Mesendoderm (in vitro differentiated cells): ENCODE measurements around the gene ITPRID2.

Experiments used
- DNase-seq: peaks from one replicate; pipeline ENCODE4 v3.0.0; 2013
- H2AK5ac ChIP-seq: 2 replicates; pipeline ENCODE4 v1.6.1; 2013; ENCODE audit warnings: low read length, inconsistent platforms
- H2BK120ac ChIP-seq: 2 replicates; pipeline ENCODE4 v1.6.1; 2013; ENCODE audit warnings: low read depth, mild to moderate bottlenecking, low read length, moderate library complexity, mixed read lengths
- H2BK15ac ChIP-seq: replicated peaks from 2 replicates; pipeline ENCODE4 v1.6.1; 2013; ENCODE audit warnings: low read depth, mild to moderate bottlenecking, moderate library complexity
- H2BK5ac ChIP-seq: 2 replicates; pipeline ENCODE4 v1.6.1; 2013; ENCODE audit warnings: low read length, inconsistent platforms
- H3K18ac ChIP-seq: 2 replicates; pipeline ENCODE4 v1.6.1; 2013; ENCODE audit warnings: mild to moderate bottlenecking, low read length, mixed read lengths
- H3K23ac ChIP-seq: one replicate; pipeline ENCODE4 v1.6.1; 2013; ENCODE audit warnings: low read length
- H3K27ac ChIP-seq: 2 replicates; pipeline ENCODE4 v1.5.1; 2013; ENCODE audit warnings: low read depth, mild to moderate bottlenecking, inconsistent platforms, low read length, moderate library complexity
- H3K27me3 ChIP-seq: 2 replicates; pipeline ENCODE4 v1.6.1; 2013; ENCODE audit warnings: low read length, control low read depth, mild to moderate bottlenecking, inconsistent platforms; ENCODE audit not compliant: insufficient read depth, poor library complexity
- H3K36me3 ChIP-seq: 2 replicates; pipeline ENCODE4 v1.6.1; 2013; ENCODE audit warnings: low read length, inconsistent platforms; ENCODE audit not compliant: control insufficient read depth, insufficient read depth
- H3K4ac ChIP-seq: one replicate; pipeline ENCODE4 v1.6.1; 2013; ENCODE audit warnings: low read depth, mild to moderate bottlenecking, low read length, moderate library complexity
- H3K4me1 ChIP-seq: 2 replicates; pipeline ENCODE4 v1.6.1; 2013; ENCODE audit warnings: low read depth, low read length, inconsistent platforms; ENCODE audit not compliant: control insufficient read depth
- H3K4me2 ChIP-seq: 2 replicates; pipeline ENCODE4 v1.6.1; 2013; ENCODE audit warnings: low read length
- H3K4me3 ChIP-seq: 2 replicates; pipeline ENCODE4 v1.5.1; 2013; ENCODE audit warnings: mild to moderate bottlenecking, low read length
- H3K56ac ChIP-seq: one replicate; pipeline ENCODE4 v1.6.1; 2013; ENCODE audit warnings: low read length
- H3K79me1 ChIP-seq: 2 replicates; pipeline ENCODE4 v1.6.1; 2013; ENCODE audit warnings: low read length, inconsistent platforms
- H3K79me2 ChIP-seq: 2 replicates; pipeline ENCODE4 v1.6.1; 2013; ENCODE audit warnings: mild to moderate bottlenecking, low read length; ENCODE audit not compliant: control insufficient read depth, insufficient read depth
- H3K9ac ChIP-seq: 2 replicates; pipeline ENCODE4 v1.6.1; 2013; ENCODE audit warnings: low read length, inconsistent platforms
- H4K5ac ChIP-seq: one replicate; pipeline ENCODE4 v1.6.1; 2013; ENCODE audit warnings: low read length
- H4K8ac ChIP-seq: one replicate; pipeline ENCODE4 v1.6.1; 2013; ENCODE audit warnings: low read depth, mild to moderate bottlenecking, control low read depth, low read length, moderate library complexity
- WGBS: extraction: QIAGEN DNeasy Blood & Tissue Kit; methylation state at CpG from one replicate; pipeline ENCODE4 v1.1.7; 2013; ENCODE audit warnings: low lambda C conversion rate, missing lambda C conversion rate; ENCODE audit not compliant: insufficient coverage; ENCODE audit errors: extremely low coverage; 5-methylcytosine and 5-hydroxymethylcytosine counted together

ITPRID2 gene

GRCh38 chr2:181858600-181858999, 32.9 kb upstream of the ITPRID2 start:
- no peak for DNase-seq

GRCh38 chr2:181859123-181859522, 32.4 kb upstream of the ITPRID2 start:
- H2BK120ac ChIP-seq: no peak overlapping the region
- no peak overlapping the region for H3K4me3 ChIP-seq
- H3K56ac ChIP-seq: no peak overlapping the region
- H4K5ac ChIP-seq: no peak overlapping the region
- H3K27ac ChIP-seq: no peak overlapping the region
- H3K4ac ChIP-seq: no peak overlapping the region
- no peak overlapping the region for H3K23ac ChIP-seq
- H3K4me2 ChIP-seq: no peak overlapping the region
- no peak overlapping the region for H3K18ac ChIP-seq
- no peak overlapping the region for H2BK15ac ChIP-seq
- H2AK5ac ChIP-seq: no peak overlapping the region
- no peak overlapping the region for H4K8ac ChIP-seq
- H3K36me3 ChIP-seq: no peaks in the 10 kb centered on the region
- H3K79me2 ChIP-seq: no peaks in the 10 kb centered on the region
- no peak for DNase-seq
- H3K9ac ChIP-seq: no peak overlapping the region
- H3K79me1 ChIP-seq: no peaks in the 10 kb centered on the region
- H2BK5ac ChIP-seq: no peak overlapping the region
- no peaks in the 10 kb centered on the region for H3K27me3 ChIP-seq
- H3K4me1 ChIP-seq: no peaks in the 10 kb centered on the region
- no CpG with 5 or more reads among the region's 1 CpG for WGBS

More at GRCh38 chr2:181858600-181858999, 32.9 kb upstream of the ITPRID2 start:
- Histone ChIP-seq H3K79me2 (no peaks in the 10 kb centered on the region), H3K36me3 (no peaks in the 10 kb centered on the region), H3K4me2 (no peak overlapping the region), H2BK15ac (no peak overlapping the region), H3K27ac (no peak overlapping the region), H2AK5ac (no peak overlapping the region), H3K18ac (no peak overlapping the region), H3K9ac (no peak overlapping the region), H3K4me1 (no peaks in the 10 kb centered on the region), H3K79me1 (no peaks in the 10 kb centered on the region), H3K23ac (no peak overlapping the region), H4K8ac (no peak overlapping the region), H3K27me3 (no peaks in the 10 kb centered on the region), H2BK120ac (no peak overlapping the region), H3K56ac (no peak overlapping the region), H3K4me3 (no peak overlapping the region), H2BK5ac (no peak overlapping the region), H3K4ac (no peak overlapping the region), H4K5ac (no peak overlapping the region)
- no CpG with 5 or more reads among the region's 2 CpGs for WGBS

GRCh38 chr2:181859803-181860202, 31.7 kb upstream of the ITPRID2 start:
- H3K36me3 ChIP-seq: no peaks in the 10 kb centered on the region
- no peak overlapping the region for H4K5ac ChIP-seq
- H3K27me3 ChIP-seq: no peaks in the 10 kb centered on the region
- H3K79me1 ChIP-seq: no peaks in the 10 kb centered on the region
- no peak for DNase-seq
- no peak overlapping the region for H3K9ac ChIP-seq
- H3K4me3 ChIP-seq: no peak overlapping the region
- H3K4ac ChIP-seq: no peak overlapping the region
- H3K4me2 ChIP-seq: no peak overlapping the region
- no peak overlapping the region for H3K27ac ChIP-seq
- no peaks in the 10 kb centered on the region for H3K79me2 ChIP-seq
- H2BK15ac ChIP-seq: no peak overlapping the region
- H3K23ac ChIP-seq: no peak overlapping the region
- no peak overlapping the region for H2BK5ac ChIP-seq
- H2AK5ac ChIP-seq: no peak overlapping the region
- no peak overlapping the region for H3K18ac ChIP-seq
- H4K8ac ChIP-seq: no peak overlapping the region
- no peak overlapping the region for H2BK120ac ChIP-seq
- no peak overlapping the region for H3K56ac ChIP-seq
- no peaks in the 10 kb centered on the region for H3K4me1 ChIP-seq

- H3K4ac ChIP-seq: no peak overlapping the region
- no peak for DNase-seq
- WGBS: no CpG with 5 or more reads among the region's 4 CpGs
Measured at GRCh38 chr2:181861379-181861778, 30.2 kb upstream of the ITPRID2 start.

GRCh38 chr2:181862583-181863281, 28.8 kb upstream of the ITPRID2 start:
- H3K4ac ChIP-seq: no peak overlapping the region
- no peaks in the 10 kb centered on the region for H3K4me1 ChIP-seq
- H4K5ac ChIP-seq: no peak overlapping the region
- no peak overlapping the region for H3K18ac ChIP-seq
- H3K36me3 ChIP-seq: no peaks in the 10 kb centered on the region
- DNase-seq: no peak
- H3K27me3 ChIP-seq: no peaks in the 10 kb centered on the region
- no CpG with 5 or more reads among the region's 4 CpGs for WGBS
- H2AK5ac ChIP-seq: no peak overlapping the region
- no peak overlapping the region for H3K9ac ChIP-seq
- no peak overlapping the region for H2BK120ac ChIP-seq
- no peaks in the 10 kb centered on the region for H3K79me2 ChIP-seq
- H3K79me1 ChIP-seq: no peaks in the 10 kb centered on the region
- H3K4me2 ChIP-seq: no peak overlapping the region
- H3K56ac ChIP-seq: no peak overlapping the region
- no peak overlapping the region for H2BK15ac ChIP-seq
- H4K8ac ChIP-seq: no peak overlapping the region
- no peak overlapping the region for H2BK5ac ChIP-seq
- H3K23ac ChIP-seq: no peak overlapping the region
- no peak overlapping the region for H3K4me3 ChIP-seq
- no peak overlapping the region for H3K27ac ChIP-seq

More at GRCh38 chr2:181861379-181861778, 30.2 kb upstream of the ITPRID2 start:
- no peaks in the 10 kb centered on the region for H3K79me1 ChIP-seq
- no peak overlapping the region for H2BK5ac ChIP-seq
- no peak overlapping the region for H2BK15ac ChIP-seq
- no peak overlapping the region for H3K23ac ChIP-seq
- no peaks in the 10 kb centered on the region for H3K36me3 ChIP-seq
- H3K27me3 ChIP-seq: no peaks in the 10 kb centered on the region
- no peak overlapping the region for H3K18ac ChIP-seq
- H3K56ac ChIP-seq: no peak overlapping the region
- no peak overlapping the region for H2BK120ac ChIP-seq
- no peaks in the 10 kb centered on the region for H3K79me2 ChIP-seq
- H3K4me2 ChIP-seq: no peak overlapping the region
- no peak overlapping the region for H3K4me3 ChIP-seq
- H2AK5ac ChIP-seq: no peak overlapping the region
- H3K9ac ChIP-seq: no peak overlapping the region
- H4K8ac ChIP-seq: no peak overlapping the region
- H3K4me1 ChIP-seq: no peaks in the 10 kb centered on the region
- no peak overlapping the region for H4K5ac ChIP-seq
- H3K27ac ChIP-seq: no peak overlapping the region

- H3K18ac ChIP-seq: no peak overlapping the region
- WGBS: no CpG with 5 or more reads among the region's 1 CpG
Measured at GRCh38 chr2:181872178-181872577, 19.4 kb upstream of the ITPRID2 start.

More at GRCh38 chr2:181872178-181872577, 19.4 kb upstream of the ITPRID2 start:
- H3K23ac ChIP-seq: no peak overlapping the region
- H3K56ac ChIP-seq: no peak overlapping the region
- no peak for DNase-seq
- no peaks in the 10 kb centered on the region for H3K27me3 ChIP-seq
- no peak overlapping the region for H3K4ac ChIP-seq
- H2AK5ac ChIP-seq: no peak overlapping the region
- no peak overlapping the region for H3K9ac ChIP-seq
- no peaks in the 10 kb centered on the region for H3K4me1 ChIP-seq
- no peak overlapping the region for H4K8ac ChIP-seq
- H3K79me1 ChIP-seq: no peaks in the 10 kb centered on the region
- H3K4me2 ChIP-seq: no peak overlapping the region
- no peak overlapping the region for H2BK15ac ChIP-seq
- no peaks in the 10 kb centered on the region for H3K79me2 ChIP-seq
- no peaks in the 10 kb centered on the region for H3K36me3 ChIP-seq
- no peak overlapping the region for H2BK120ac ChIP-seq
- H4K5ac ChIP-seq: no peak overlapping the region
- H3K4me3 ChIP-seq: no peak overlapping the region
- no peak overlapping the region for H3K27ac ChIP-seq
- H2BK5ac ChIP-seq: no peak overlapping the region
